Upper lobe of left lung (tissue), 4 donors: ENCODE results near the gene CTNNBIP1.
A peak's percentile ranks its signal among the peaks of the same experiment; 100 is the strongest.

ENCODE experiments used
- CTCF ChIP-seq, 6 experiments: fragments of 450-650 bp in 4 of 6; fragments of 200-600 bp in 2 of 6; sonication (generic) in 2 of 6; IDR thresholded peaks; one replicate each; pipeline ENCODE4 v1.5.1; 2016 to 2019; ENCODE audit warnings: antibody characterized with exemption in 6 of 6
- POLR2A ChIP-seq, 4 donors: fragments of 450-650 bp; IDR thresholded peaks; one replicate each; pipeline ENCODE4 v1.5.1; 2016 to 2017; ENCODE audit warnings: antibody characterized with exemption in 4 of 4, mild to moderate bottlenecking in 2 of 4
- POLR2AphosphoS5 ChIP-seq, 2 donors: sonication (generic); formaldehyde crosslinking; IDR thresholded peaks; one replicate each; pipeline ENCODE4 v1.5.1; 2017; ENCODE audit warnings: antibody characterized with exemption in 2 of 2

- TF ChIP-seq CTCF (IDR thresholded peaks at IDR 0.05) (peak in 4 of 6 experiments; percentile 20 to 63 (median 48)), POLR2A (IDR thresholded peaks at IDR 0.05) (no peak), POLR2AphosphoS5 (IDR thresholded peaks at IDR 0.05) (no peak)
Measured at GRCh38 chr1:9942399-9942938, 32.4 kb upstream of the CTNNBIP1 start.
